Parathyroid adenoma (tissue), 2 donors: ENCODE measurements around the gene P3H3.
A peak's percentile ranks its signal among the peaks of the same experiment; 100 is the strongest.
"Not testable (repeated sequence)": the region's sequence is repeated elsewhere in the genome, so short reads cannot be mapped to it uniquely, and the experiment has no call there.

Experiments
- H2AFZ ChIP-seq: fragments of 300-600 bp; sonication (generic); one replicate; pipeline ENCODE4 v1.7.0; 2017; ENCODE audit warnings: antibody characterized with exemption, mild to moderate bottlenecking
- H3K27ac ChIP-seq: fragments of 300-600 bp; sonication (generic); one replicate; pipeline ENCODE4 v1.7.0; 2017
- H3K27me3 ChIP-seq: fragments of 300-600 bp; sonication (generic); one replicate; pipeline ENCODE4 v1.7.0; 2017; ENCODE audit warnings: low read length; ENCODE audit not compliant: control insufficient read depth, insufficient read depth
- H3K36me3 ChIP-seq: fragments of 300-600 bp; sonication (generic); one replicate; pipeline ENCODE4 v1.7.0; 2017; ENCODE audit warnings: low read length; ENCODE audit not compliant: control insufficient read depth, insufficient read depth
- H3K4me1 ChIP-seq: fragments of 300-600 bp; sonication (generic); one replicate; pipeline ENCODE4 v1.7.0; 2017; ENCODE audit warnings: control low read depth
- H3K4me2 ChIP-seq: fragments of 300-600 bp; sonication (generic); one replicate; pipeline ENCODE4 v1.7.0; 2017; ENCODE audit warnings: low read length
- H3K4me3 ChIP-seq: fragments of 300-600 bp; sonication (generic); one replicate; pipeline ENCODE4 v1.7.0; 2017; ENCODE audit warnings: low read depth, low read length
- H3K79me2 ChIP-seq: fragments of 300-600 bp; sonication (generic); one replicate; pipeline ENCODE4 v1.7.0; 2017; ENCODE audit warnings: control low read depth
- H3K9ac ChIP-seq: fragments of 300-600 bp; sonication (generic); one replicate; pipeline ENCODE4 v1.7.0; 2017; ENCODE audit warnings: mild to moderate bottlenecking
- H3K9me3 ChIP-seq: fragments of 300-600 bp; sonication (generic); one replicate; pipeline ENCODE4 v1.7.0; 2017; ENCODE audit warnings: low read length; ENCODE audit not compliant: control insufficient read depth
- CTCF ChIP-seq: fragments of 300-600 bp; sonication (generic); IDR thresholded peaks from one replicate; pipeline ENCODE4 v1.7.0; 2017; ENCODE audit warnings: antibody characterized with exemption, mild to moderate bottlenecking
- donor health status: primary hyperparathyroidism.

The P3H3 gene

GRCh38 chr12:6866920-6867412 is 38.8 kb downstream of the P3H3 start:
- TF ChIP-seq CTCF = no peak
- Histone ChIP-seq H3K27me3 (no peaks in the 10 kb centered on the region), H3K36me3 (no peaks in the 10 kb centered on the region), H3K9ac (no peak overlapping the region), H2AFZ (peak overlapping the region; percentile 87), H3K9me3 (no peaks in the 10 kb centered on the region), H3K79me2 (no peaks in the 10 kb centered on the region), H3K27ac (peak overlapping the region; percentile 98), H3K4me1 (peaks cover 25% of the 10 kb centered on the region), H3K4me3 (peak overlapping the region; percentile 99), H3K4me2 (peak overlapping the region; percentile 86)

- Histone ChIP-seq H3K27me3 (no peaks in the 10 kb centered on the region), H3K4me1 (peaks cover 27% of the 10 kb centered on the region), H3K9ac (peak within 1 kb of the TSS; percentile 97), H3K27ac (peak within 1 kb of the TSS; percentile 98), H2AFZ (peak within 1 kb of the TSS; percentile 87), H3K9me3 (no peaks in the 10 kb centered on the region), H3K79me2 (no peaks in the 10 kb centered on the region), H3K4me2 (peak within 1 kb of the TSS; percentile 86), H3K36me3 (no peaks in the 10 kb centered on the region), H3K4me3 (peak within 1 kb of the TSS; percentile 99)
- peak; percentile 13 for TF ChIP-seq CTCF
These were observed 39.4 kb downstream of the P3H3 start, which contains the start of gene TPI1 for GRCh38 chr12:6867413-6868210. TSS of gene TPI1 (plus strand) at chr12:6867531. CDS start at chr12:6867567, 36 bp downstream.

- peaks cover 27% of the 10 kb centered on the region for H3K4me1 ChIP-seq
- H3K9me3 ChIP-seq = no peaks in the 10 kb centered on the region
- peak overlapping the region; percentile 97 for H3K9ac ChIP-seq
- H3K4me3 ChIP-seq = peak overlapping the region; percentile 99
- H3K27me3 ChIP-seq = no peaks in the 10 kb centered on the region
- TF ChIP-seq CTCF = no peak
- peak overlapping the region; percentile 87 for H2AFZ ChIP-seq
- no peaks in the 10 kb centered on the region for H3K79me2 ChIP-seq
- no peaks in the 10 kb centered on the region for H3K36me3 ChIP-seq
- peak overlapping the region; percentile 77 for H3K4me2 ChIP-seq
- peak overlapping the region; percentile 98 for H3K27ac ChIP-seq
These were observed 40.2 kb downstream of the P3H3 start for GRCh38 chr12:6868211-6869048.

- TF ChIP-seq CTCF = peak; percentile 94
- peak overlapping the region; percentile 29 for H3K4me3 ChIP-seq
- peak overlapping the region; percentile 77 for H3K4me2 ChIP-seq
- no peaks in the 10 kb centered on the region for H3K27me3 ChIP-seq
- no peaks in the 10 kb centered on the region for H3K79me2 ChIP-seq
- H3K36me3 ChIP-seq = no peaks in the 10 kb centered on the region
- H3K27ac ChIP-seq = peak overlapping the region; percentile 45
- peaks cover 27% of the 10 kb centered on the region for H3K4me1 ChIP-seq
- no peak overlapping the region for H2AFZ ChIP-seq
- H3K9ac ChIP-seq = no peak overlapping the region
- no peaks in the 10 kb centered on the region for H3K9me3 ChIP-seq
These were observed 41.1 kb downstream of the P3H3 start for GRCh38 chr12:6869049-6870021.

GRCh38 chr12:6870304-6870703 is 42.1 kb downstream of the P3H3 start:
- H3K4me1 ChIP-seq = peaks cover 27% of the 10 kb centered on the region
- H2AFZ ChIP-seq, H3K27ac ChIP-seq, H3K4me3 ChIP-seq, H3K9me3 ChIP-seq, H3K79me2 ChIP-seq, H3K9ac ChIP-seq, H3K27me3 ChIP-seq, H3K36me3 ChIP-seq, H3K4me2 ChIP-seq: not testable (repeated sequence)
